ENCODE data around the gene TAF1B.

The TAF1B gene

DNA sequence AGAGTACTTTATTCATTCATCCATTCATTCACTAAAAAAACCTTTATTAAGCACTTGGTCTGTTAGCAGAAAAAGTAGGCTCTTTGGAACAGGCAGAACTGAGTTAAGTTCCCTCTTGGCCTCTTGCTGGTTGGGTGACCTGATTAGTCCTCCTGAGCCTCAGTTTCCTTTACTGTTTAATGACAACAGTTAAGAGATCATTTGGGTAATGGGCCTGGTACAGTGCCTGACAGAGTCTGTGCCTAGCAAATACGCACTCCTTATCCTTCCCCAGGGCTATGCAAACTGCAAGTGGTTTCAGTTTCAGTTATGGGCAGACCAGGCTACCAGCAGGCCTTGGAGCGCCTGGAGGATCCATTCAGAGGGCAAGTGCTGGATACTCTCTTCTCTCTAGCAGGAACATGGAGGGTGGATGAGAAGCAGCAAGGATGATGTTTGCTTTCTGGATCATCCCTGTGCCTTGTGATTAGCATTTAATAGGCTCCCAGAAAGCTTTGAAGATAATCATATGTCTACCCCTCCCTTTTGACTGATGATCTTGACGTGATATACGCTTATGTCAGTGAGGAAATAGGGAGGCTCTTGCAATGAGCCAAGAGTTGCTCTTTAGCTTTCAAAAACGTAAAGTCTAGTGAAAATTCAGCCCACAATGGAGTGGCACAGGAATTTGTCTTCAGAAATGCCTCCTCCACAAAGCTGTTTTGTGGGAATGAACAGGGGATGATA lies 12.4 kb upstream of the TAF1B start:
- TF ChIP-seq, protein P1, sequence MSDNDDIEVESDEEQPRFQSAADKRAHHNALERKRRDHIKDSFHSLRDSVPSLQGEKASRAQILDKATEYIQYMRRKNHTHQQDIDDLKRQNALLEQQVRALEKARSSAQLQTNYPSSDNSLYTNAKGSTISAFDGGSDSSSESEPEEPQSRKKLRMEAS (IDR thresholded peaks at IDR 0.05): no peak
- no peak for TF ChIP-seq FOXM1 (IDR thresholded peaks at IDR 0.05; ENCODE audit: borderline replicate concordance, low read depth)
- TF ChIP-seq TEAD4 (IDR thresholded peaks at IDR 0.05): no peak
- no peak for TF ChIP-seq RAD21 (IDR thresholded peaks at IDR 0.05; ENCODE audit: low read depth)
- no peak for TF ChIP-seq TAF1 (IDR thresholded peaks at IDR 0.05; ENCODE audit: low read depth)
- TF ChIP-seq NFIC (IDR thresholded peaks at IDR 0.05): no peak
- TF ChIP-seq CREB1 (IDR thresholded peaks at IDR 0.05; ENCODE audit: low read depth): no peak
- no peak for TF ChIP-seq EGR1 (IDR thresholded peaks at IDR 0.05)
- no peak for TF ChIP-seq ZBTB7A (IDR thresholded peaks at IDR 0.05; ENCODE audit: low read depth)
- TF ChIP-seq EP300 (IDR thresholded peaks at IDR 0.05; ENCODE audit: borderline replicate concordance): no peak

DNA sequence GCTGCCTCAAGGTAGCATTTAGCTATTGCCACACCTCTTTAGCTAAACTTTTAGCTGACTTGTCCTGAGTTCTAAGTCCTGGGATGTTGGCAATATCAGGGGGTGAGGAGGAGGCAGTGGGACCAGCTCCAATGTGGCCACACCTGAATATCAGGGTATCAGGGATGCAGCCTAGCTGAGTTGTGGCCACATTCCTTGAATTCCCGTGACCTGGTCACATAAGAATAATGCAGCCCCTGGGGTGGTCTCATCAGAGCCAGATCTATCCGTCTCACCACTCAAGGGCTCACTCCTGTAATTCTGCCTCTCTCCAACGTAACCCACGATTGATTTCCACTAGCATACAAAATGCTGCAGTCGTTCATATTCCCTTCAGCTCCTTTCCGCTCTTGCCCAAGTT lies 11.6 kb upstream of the TAF1B start:
- no peak for TF ChIP-seq TEAD4 (IDR thresholded peaks at IDR 0.05)

DNA sequence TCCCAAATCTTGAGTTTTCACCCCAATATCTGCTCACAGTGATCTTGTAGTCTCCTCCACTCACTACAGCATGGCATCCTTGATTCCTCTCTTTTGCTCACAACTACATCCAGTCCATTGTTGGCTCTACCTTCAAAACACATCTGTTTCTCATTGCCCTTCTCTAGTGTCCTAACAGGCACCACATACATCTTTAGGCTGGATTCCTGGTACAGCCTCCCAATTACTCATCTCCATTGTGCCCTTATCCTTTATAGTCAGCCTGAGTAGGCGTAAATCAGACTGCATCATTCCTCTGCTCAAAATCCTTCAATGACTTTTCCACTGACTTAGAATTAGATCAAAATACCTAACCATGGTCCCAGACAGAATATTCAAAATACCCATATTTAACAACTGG lies 10.7 kb upstream of the TAF1B start:
- TF ChIP-seq ZBTB7A (IDR thresholded peaks at IDR 0.05; ENCODE audit: low read depth): no peak
- TF ChIP-seq, protein P2, sequence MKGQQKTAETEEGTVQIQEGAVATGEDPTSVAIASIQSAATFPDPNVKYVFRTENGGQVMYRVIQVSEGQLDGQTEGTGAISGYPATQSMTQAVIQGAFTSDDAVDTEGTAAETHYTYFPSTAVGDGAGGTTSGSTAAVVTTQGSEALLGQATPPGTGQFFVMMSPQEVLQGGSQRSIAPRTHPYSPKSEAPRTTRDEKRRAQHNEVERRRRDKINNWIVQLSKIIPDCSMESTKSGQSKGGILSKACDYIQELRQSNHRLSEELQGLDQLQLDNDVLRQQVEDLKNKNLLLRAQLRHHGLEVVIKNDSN (IDR thresholded peaks at IDR 0.05): no peak
- no peak for TF ChIP-seq CREB1 (IDR thresholded peaks at IDR 0.05; ENCODE audit: low read depth)
- TF ChIP-seq TEAD4 (IDR thresholded peaks at IDR 0.05): no peak
- TF ChIP-seq CEBPB (IDR thresholded peaks at IDR 0.05): no peak
- TF ChIP-seq FOXM1 (IDR thresholded peaks at IDR 0.05; ENCODE audit: borderline replicate concordance, low read depth): no peak
- TF ChIP-seq YY1 (IDR thresholded peaks at IDR 0.05; ENCODE audit: low read depth): no peak
- no peak for TF ChIP-seq NFIC (IDR thresholded peaks at IDR 0.05)
- TF ChIP-seq TCF12 (IDR thresholded peaks at IDR 0.05; ENCODE audit: low read depth): no peak
- no peak for TF ChIP-seq EGR1 (IDR thresholded peaks at IDR 0.05)
- TF ChIP-seq, protein P3, sequence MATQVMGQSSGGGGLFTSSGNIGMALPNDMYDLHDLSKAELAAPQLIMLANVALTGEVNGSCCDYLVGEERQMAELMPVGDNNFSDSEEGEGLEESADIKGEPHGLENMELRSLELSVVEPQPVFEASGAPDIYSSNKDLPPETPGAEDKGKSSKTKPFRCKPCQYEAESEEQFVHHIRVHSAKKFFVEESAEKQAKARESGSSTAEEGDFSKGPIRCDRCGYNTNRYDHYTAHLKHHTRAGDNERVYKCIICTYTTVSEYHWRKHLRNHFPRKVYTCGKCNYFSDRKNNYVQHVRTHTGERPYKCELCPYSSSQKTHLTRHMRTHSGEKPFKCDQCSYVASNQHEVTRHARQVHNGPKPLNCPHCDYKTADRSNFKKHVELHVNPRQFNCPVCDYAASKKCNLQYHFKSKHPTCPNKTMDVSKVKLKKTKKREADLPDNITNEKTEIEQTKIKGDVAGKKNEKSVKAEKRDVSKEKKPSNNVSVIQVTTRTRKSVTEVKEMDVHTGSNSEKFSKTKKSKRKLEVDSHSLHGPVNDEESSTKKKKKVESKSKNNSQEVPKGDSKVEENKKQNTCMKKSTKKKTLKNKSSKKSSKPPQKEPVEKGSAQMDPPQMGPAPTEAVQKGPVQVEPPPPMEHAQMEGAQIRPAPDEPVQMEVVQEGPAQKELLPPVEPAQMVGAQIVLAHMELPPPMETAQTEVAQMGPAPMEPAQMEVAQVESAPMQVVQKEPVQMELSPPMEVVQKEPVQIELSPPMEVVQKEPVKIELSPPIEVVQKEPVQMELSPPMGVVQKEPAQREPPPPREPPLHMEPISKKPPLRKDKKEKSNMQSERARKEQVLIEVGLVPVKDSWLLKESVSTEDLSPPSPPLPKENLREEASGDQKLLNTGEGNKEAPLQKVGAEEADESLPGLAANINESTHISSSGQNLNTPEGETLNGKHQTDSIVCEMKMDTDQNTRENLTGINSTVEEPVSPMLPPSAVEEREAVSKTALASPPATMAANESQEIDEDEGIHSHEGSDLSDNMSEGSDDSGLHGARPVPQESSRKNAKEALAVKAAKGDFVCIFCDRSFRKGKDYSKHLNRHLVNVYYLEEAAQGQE (IDR thresholded peaks at IDR 0.05; ENCODE audit: low read depth): no peak
- no peak for TF ChIP-seq EP300 (IDR thresholded peaks at IDR 0.05; ENCODE audit: borderline replicate concordance)
- TF ChIP-seq TAF1 (IDR thresholded peaks at IDR 0.05; ENCODE audit: low read depth): no peak
- TF ChIP-seq RAD21 (IDR thresholded peaks at IDR 0.05; ENCODE audit: low read depth): no peak

DNA sequence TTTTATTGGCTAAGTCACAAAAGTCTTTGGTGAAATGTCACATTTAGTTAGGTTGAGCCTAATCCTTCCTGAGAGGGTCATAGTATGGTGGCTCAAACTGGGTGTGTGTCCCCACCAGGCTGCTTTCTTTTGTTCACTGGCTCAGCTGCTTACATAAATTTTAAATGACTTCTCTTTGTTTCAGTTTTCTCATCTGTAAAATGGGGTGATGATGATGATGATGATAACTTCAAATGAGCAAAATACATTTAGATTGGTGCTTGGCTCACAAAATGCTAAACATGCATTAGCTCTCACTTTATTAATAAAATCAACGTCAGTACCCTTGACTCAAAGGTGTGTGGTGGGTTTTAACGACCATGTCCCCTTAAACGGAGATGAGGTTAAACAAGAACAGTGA lies 7.2 kb upstream of the TAF1B start:
- TF ChIP-seq CREB1 (IDR thresholded peaks at IDR 0.05; ENCODE audit: low read depth) (no peak), NFIC (IDR thresholded peaks at IDR 0.05) (no peak), CEBPB (IDR thresholded peaks at IDR 0.05) (no peak)
- TF ChIP-seq, protein P1 (IDR thresholded peaks at IDR 0.05): no peak

- TF ChIP-seq CEBPB (IDR thresholded peaks at IDR 0.05): no peak
- no peak for TF ChIP-seq YY1 (IDR thresholded peaks at IDR 0.05; ENCODE audit: low read depth)
- TF ChIP-seq, protein P3 (IDR thresholded peaks at IDR 0.05; ENCODE audit: low read depth): no peak
- no peak for TF ChIP-seq EP300 (IDR thresholded peaks at IDR 0.05; ENCODE audit: borderline replicate concordance)
- no peak for TF ChIP-seq EGR1 (IDR thresholded peaks at IDR 0.05)
- TF ChIP-seq, protein P1 (IDR thresholded peaks at IDR 0.05): no peak
These were observed 6.8 kb upstream of the TAF1B start for GRCh38 chr2:9836517-9836916.

DNA sequence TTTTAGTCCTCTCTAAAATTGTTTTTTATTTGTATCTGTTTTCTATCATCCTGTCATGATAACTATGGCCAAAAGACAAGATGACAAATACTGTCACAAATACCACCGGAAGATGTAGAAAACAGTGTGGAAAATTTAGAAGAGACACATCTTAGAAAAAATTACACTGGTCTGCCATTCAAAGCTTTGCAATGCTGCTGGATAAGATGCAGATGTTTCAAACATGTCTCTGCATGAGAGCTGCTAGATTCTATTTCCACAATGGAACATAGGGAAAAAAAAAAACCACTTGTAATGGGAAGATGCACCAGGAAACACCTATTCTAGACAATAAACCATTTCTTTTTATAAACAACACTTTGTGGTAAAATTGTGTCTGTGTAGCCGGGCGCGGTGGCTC lies 5.8 kb upstream of the TAF1B start:
- no peak for TF ChIP-seq CREB1 (IDR thresholded peaks at IDR 0.05; ENCODE audit: low read depth)
- no peak for TF ChIP-seq EP300 (IDR thresholded peaks at IDR 0.05; ENCODE audit: borderline replicate concordance)
- TF ChIP-seq CEBPB (IDR thresholded peaks at IDR 0.05): no peak
- TF ChIP-seq YY1 (IDR thresholded peaks at IDR 0.05; ENCODE audit: low read depth): no peak
- TF ChIP-seq, protein P1 (IDR thresholded peaks at IDR 0.05): no peak
- TF ChIP-seq, protein P3 (IDR thresholded peaks at IDR 0.05; ENCODE audit: low read depth): no peak
- TF ChIP-seq ZBTB7A (IDR thresholded peaks at IDR 0.05; ENCODE audit: low read depth): no peak

Measured in Ishikawa (cell line).